CD4-positive, alpha-beta T cell (primary cell): ENCODE measurements around the gene MED14. TPM values are rescaled to one million over a fixed set of nuclear protein-coding genes. Genes with fewer than 3 reads are reported as not detected.

Experiments used
- ATAC-seq: fragments of 200-7000 bp; cut with Tn5 transposase; one replicate; pipeline ENCODE4 v1.10.0; 2022; ENCODE audit warnings: mild to moderate bottlenecking; ENCODE audit not compliant: poor library complexity
- CTCF ChIA-PET: fragments of 350-600 bp; sonication (Branson Sonifier 250); formaldehyde crosslinking; loops from one replicate; lab custom pipeline; 2021; ENCODE audit warnings: antibody characterized with exemption, inconsistent platforms; lab: Charles Lee
- POLR2A ChIA-PET: fragments of 350-600 bp; sonication (Branson Sonifier 250); formaldehyde crosslinking; loops from one replicate; lab custom pipeline; 2021; ENCODE audit warnings: antibody characterized with exemption, inconsistent platforms; lab: Charles Lee
- DNase-seq, 14 experiments: peaks; one replicate each; pipeline ENCODE4 v3.0.0-alpha.2; 2013 to 2020; ENCODE audit warnings: mixed read lengths in 2 of 14
- H3K27ac ChIP-seq, 2 donors: one replicate each; pipeline versions ENCODE4 v1.5.1 to v1.7.0; 2013; ENCODE audit warnings: low read length in 2 of 2, low read depth in 1 of 2, mild to moderate bottlenecking in 1 of 2
- H3K27me3 ChIP-seq, 2 experiments: 1 replicate in 1 of 2; 2 replicates in 1 of 2; pipeline versions ENCODE4 v1.6.1 to v1.7.0; 2013; ENCODE audit warnings: low read length in 2 of 2, control low read depth in 1 of 2, mild to moderate bottlenecking in 1 of 2, moderate library complexity in 1 of 2; ENCODE audit not compliant: insufficient read depth in 2 of 2, control insufficient read depth in 1 of 2
- H3K36me3 ChIP-seq: one replicate; pipeline ENCODE4 v1.6.1; 2013; ENCODE audit warnings: low read length, control low read depth; ENCODE audit not compliant: insufficient read depth
- H3K4me1 ChIP-seq: one replicate; pipeline ENCODE4 v1.6.1; 2013; ENCODE audit warnings: low read length, control low read depth; ENCODE audit not compliant: insufficient read depth
- H3K4me3 ChIP-seq: one replicate; pipeline ENCODE4 v1.5.1; 2013; ENCODE audit warnings: mild to moderate bottlenecking, low read length, moderate library complexity
- H3K9me3 ChIP-seq, 2 experiments: 1 replicate in 1 of 2; 2 replicates in 1 of 2; pipeline versions ENCODE4 v1.6.1 to v1.7.0; 2013; ENCODE audit warnings: low read length in 2 of 2, mild to moderate bottlenecking in 2 of 2, control low read depth in 1 of 2, moderate library complexity in 1 of 2; ENCODE audit not compliant: control insufficient read depth in 1 of 2, insufficient read depth in 1 of 2
- H3K27ac Mint-ChIP-seq: one replicate; pipeline ENCODE4 v1.8.0; 2020; ENCODE audit warnings: mixed read lengths
- H3K27me3 Mint-ChIP-seq: one replicate; pipeline ENCODE4 v1.8.0; 2021; ENCODE audit warnings: mixed read lengths
- H3K36me3 Mint-ChIP-seq: one replicate; pipeline ENCODE4 v1.8.0; 2021; ENCODE audit warnings: low read depth, mixed read lengths
- H3K4me1 Mint-ChIP-seq: one replicate; pipeline ENCODE4 v1.8.0; 2021; ENCODE audit warnings: low read depth, mixed read lengths
- H3K4me3 Mint-ChIP-seq: one replicate; pipeline ENCODE4 v1.8.0; 2020; ENCODE audit warnings: mild to moderate bottlenecking, mixed read lengths
- H3K9me3 Mint-ChIP-seq: one replicate; pipeline ENCODE4 v1.8.0; 2020; ENCODE audit warnings: mixed read lengths
- CTCF ChIP-seq: fragments of 200-600 bp; IDR thresholded peaks from one replicate; pipeline ENCODE4 v1.8.0; 2022; ENCODE audit warnings: antibody characterized with exemption, mild to moderate bottlenecking
- intact Hi-C, 2 experiments: fragments of 100-400 bp; cut with DNase I in 1 of 2; cut with micrococcal nuclease in 1 of 2; formaldehyde crosslinking; loops; one replicate each; pipeline versions ENCODE4 v1.15.1 to v1.9.0; 2023 to 2025; cut with DNase I, micrococcal nuclease
- total RNA-seq, 174 experiments: library from RNA in 2 of 174; stranded (reverse) in 2 of 174; gene quantifications; one replicate each; pipeline ENCODE4 v1.2.3 and lab custom pipeline; 2021 to 2026

Gene MED14
- total RNA-seq, 2 experiments from 2014 or later: 59.9 to 67.7 TPM

GRCh38 chrX:40755291-40756249 lies 20.2 kb upstream of the MED14 start:
- POLR2A ChIA-PET: no interaction called here
- Histone ChIP-seq H3K27ac (no peak overlapping the region), H3K9me3 (no peaks in the 10 kb centered on the region), H3K27me3 (no peaks in the 10 kb centered on the region), H3K36me3 (no peaks in the 10 kb centered on the region), H3K4me1 (no peaks in the 10 kb centered on the region), H3K4me3 (no peak overlapping the region)
- DNase-seq (no peak), ATAC-seq (no peak)
- Mint-ChIP-seq H3K4me3 (no peak overlapping the region), H3K27me3 (no peaks in the 10 kb centered on the region), H3K36me3 (no peaks in the 10 kb centered on the region), H3K27ac (no peak overlapping the region), H3K4me1 (peaks cover 4% of the 10 kb centered on the region), H3K9me3 (no peaks in the 10 kb centered on the region)
- no peak for TF ChIP-seq CTCF
- intact Hi-C loops: no loop called here
- CTCF ChIA-PET: no interaction called here

- Histone ChIP-seq H3K27me3 (no peaks in the 10 kb centered on the region), H3K4me1 (peaks cover 5% of the 10 kb centered on the region), H3K9me3 (no peaks in the 10 kb centered on the region), H3K36me3 (no peaks in the 10 kb centered on the region), H3K27ac (peak overlapping the region in 1 of 2 donors; percentile 22), H3K4me3 (no peak overlapping the region)
- ChIA-PET CTCF (interaction anchor here (0.9 kb wide), 1 partner anchor 9 kb away, joined by 3 read pairs; no protein-coding TSS in a partner anchor), POLR2A (interaction anchor here (0.6 to 1.4 kb wide), 3 partner anchors 14 to 587 kb away, joined by 3 to 17 read pairs (median 7); partner anchors contain the start of genes MED14 and USP9X)
- ATAC-seq (no peak), DNase-seq (peak in 3 of 14 experiments; percentile 9 to 11 (median 9))
- Mint-ChIP-seq H3K4me3 (peak overlapping the region; percentile 23), H3K36me3 (no peaks in the 10 kb centered on the region), H3K9me3 (no peaks in the 10 kb centered on the region), H3K27me3 (no peaks in the 10 kb centered on the region), H3K27ac (peak overlapping the region; percentile 79), H3K4me1 (peaks cover 16% of the 10 kb centered on the region)
- intact Hi-C loops: no loop called here
- TF ChIP-seq CTCF: no peak
Measured at GRCh38 chrX:40749681-40750494, 14.5 kb upstream of the MED14 start.

DNA sequence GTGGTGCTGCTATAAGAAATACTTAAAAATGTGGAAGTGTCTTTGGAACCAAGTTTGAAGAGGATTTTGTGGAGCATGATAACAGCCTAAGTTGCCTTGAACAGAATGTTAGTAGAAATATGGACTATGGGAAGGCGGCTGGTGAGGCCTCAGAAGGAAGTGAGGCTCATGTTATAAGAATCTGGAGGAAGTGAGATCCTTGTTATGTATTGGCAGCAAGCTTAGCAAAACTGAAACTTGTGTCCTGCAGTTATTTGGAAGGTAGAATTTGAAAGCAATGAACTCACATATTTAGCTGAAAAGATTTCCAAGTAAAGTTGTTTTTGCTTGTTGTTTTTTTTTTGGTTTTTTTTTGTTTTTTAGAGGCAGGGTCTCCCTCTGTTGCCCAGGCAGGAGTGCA lies 13.6 kb upstream of the MED14 start:
- Histone ChIP-seq H3K27me3 (no peaks in the 10 kb centered on the region), H3K9me3 (no peaks in the 10 kb centered on the region), H3K36me3 (no peaks in the 10 kb centered on the region), H3K4me3 (no peak overlapping the region), H3K4me1 (peaks cover 5% of the 10 kb centered on the region), H3K27ac (no peak overlapping the region)
- H3K36me3 Mint-ChIP-seq: no peaks in the 10 kb centered on the region
- H3K4me3 Mint-ChIP-seq: peak overlapping the region; percentile 31
- intact Hi-C loops: no loop called here
- H3K27me3 Mint-ChIP-seq: no peaks in the 10 kb centered on the region
- TF ChIP-seq CTCF: no peak
- H3K27ac Mint-ChIP-seq: peak overlapping the region; percentile 79
- H3K4me1 Mint-ChIP-seq: peaks cover 16% of the 10 kb centered on the region
- H3K9me3 Mint-ChIP-seq: no peaks in the 10 kb centered on the region
- CTCF ChIA-PET: interaction anchor here (0.9 kb wide), 1 partner anchor 10 kb away, joined by 3 read pairs; no protein-coding TSS in a partner anchor
- ATAC-seq (no peak), DNase-seq (no peak)
- POLR2A ChIA-PET: interaction anchor here (1.4 kb wide), 1 partner anchor 13 kb away, joined by 17 read pairs; the partner anchor contains the start of gene MED14
